WTC11 (cell line): ENCODE measurements around the gene GADD45GIP1. TPM values are rescaled to one million over a fixed set of nuclear protein-coding genes. Genes with fewer than 3 reads are reported as not detected.

Experiments
- ATAC-seq: fragments of 200-7000 bp; cut with Tn5 transposase; 2 replicates; pipeline ENCODE4 v1.10.0; 2021; ENCODE audit warnings: mild to moderate bottlenecking, moderate library complexity
- CTCF ChIA-PET: fragments of 300-600 bp; sonication (Branson Sonifier 250); formaldehyde crosslinking; loops from one replicate; lab custom pipeline; 2021; ENCODE audit warnings: antibody characterized with exemption; lab: Charles Lee
- POLR2A ChIA-PET: fragments of 350-600 bp; sonication (Branson Sonifier 250); formaldehyde crosslinking; loops from one replicate; lab custom pipeline; 2021; ENCODE audit warnings: antibody characterized with exemption; lab: Charles Lee
- DNase-seq: peaks from one replicate; pipeline ENCODE4 v3.0.0; 2021; ENCODE audit warnings: low spot score
- H3K27ac Mint-ChIP-seq: 2 replicates; pipeline ENCODE4 v1.8.0; 2021; ENCODE audit warnings: mixed read lengths
- H3K27me3 Mint-ChIP-seq: 2 replicates; pipeline ENCODE4 v1.8.0; 2021; ENCODE audit warnings: low read depth, mild to moderate bottlenecking, moderate library complexity, mixed read lengths
- H3K36me3 Mint-ChIP-seq: 2 replicates; pipeline ENCODE4 v1.8.0; 2021; ENCODE audit warnings: mixed read lengths
- H3K4me1 Mint-ChIP-seq: 2 replicates; pipeline ENCODE4 v1.8.0; 2022; ENCODE audit warnings: mixed read lengths
- H3K4me3 Mint-ChIP-seq: 2 replicates; pipeline ENCODE4 v1.8.0; 2021; ENCODE audit warnings: mild to moderate bottlenecking, moderate library complexity, mixed read lengths
- H3K9me3 Mint-ChIP-seq: 2 replicates; pipeline ENCODE4 v1.8.0; 2021; ENCODE audit warnings: mixed read lengths
- ARID4B ChIP-seq: sonication (generic); formaldehyde crosslinking; IDR thresholded peaks from 2 replicates; pipeline ENCODE4 v1.8.0; 2023; ENCODE audit warnings: missing genetic modification reagents, mild to moderate bottlenecking, borderline replicate concordance
- KAT7 ChIP-seq: sonication (generic); formaldehyde crosslinking; IDR thresholded peaks from 2 replicates; pipeline ENCODE4 v1.8.1; 2023; ENCODE audit warnings: missing genetic modification reagents, mild to moderate bottlenecking, borderline replicate concordance
- PRRX2 ChIP-seq: fragments of 250-450 bp; sonication (Bioruptor Pico); IDR thresholded peaks from 2 replicates; pipeline ENCODE4 v1.8.0; 2021; ENCODE audit warnings: mild to moderate bottlenecking
- RORB ChIP-seq: fragments of 250-450 bp; sonication (Bioruptor Pico); IDR thresholded peaks from 2 replicates; pipeline ENCODE4 v1.9.0; 2021; ENCODE audit warnings: mild to moderate bottlenecking
- SOX15 ChIP-seq: fragments of 250-450 bp; sonication (Bioruptor Pico); IDR thresholded peaks from 2 replicates; pipeline ENCODE4 v1.9.0; 2021; ENCODE audit warnings: mild to moderate bottlenecking
- SP1 ChIP-seq: sonication (generic); formaldehyde crosslinking; conservative IDR thresholded peaks from 2 replicates; pipeline ENCODE4 v1.8.1; 2022; ENCODE audit warnings: missing genetic modification reagents
- TEAD1 ChIP-seq: sonication (generic); formaldehyde crosslinking; IDR thresholded peaks from 2 replicates; pipeline ENCODE4 v1.8.0; 2022; ENCODE audit warnings: mild to moderate bottlenecking, missing genetic modification reagents
- TEAD4 ChIP-seq: sonication (generic); formaldehyde crosslinking; IDR thresholded peaks from 2 replicates; pipeline ENCODE4 v1.8.0; 2022; ENCODE audit warnings: mild to moderate bottlenecking, missing genetic modification reagents
- TP53 ChIP-seq: sonication (generic); formaldehyde crosslinking; IDR thresholded peaks from 2 replicates; pipeline ENCODE4 v1.8.1; 2023; ENCODE audit warnings: mild to moderate bottlenecking, missing genetic modification reagents
- ZNF263 ChIP-seq: sonication (generic); formaldehyde crosslinking; IDR thresholded peaks from 2 replicates; pipeline ENCODE4 v1.8.1; 2022; ENCODE audit warnings: low read depth, mild to moderate bottlenecking, moderate library complexity, missing genetic modification reagents
- ZNF281 ChIP-seq: sonication (generic); formaldehyde crosslinking; IDR thresholded peaks from 2 replicates; pipeline ENCODE4 v1.8.0; 2023; ENCODE audit warnings: mild to moderate bottlenecking, missing genetic modification reagents
- ZNF396 ChIP-seq: fragments of 250-450 bp; sonication (Bioruptor Pico); IDR thresholded peaks from 2 replicates; pipeline ENCODE4 v1.8.0; 2021; ENCODE audit warnings: mild to moderate bottlenecking, moderate library complexity, borderline replicate concordance
- total RNA-seq: library from RNA; stranded (reverse); gene quantifications from 3 replicates; pipeline ENCODE4 v1.2.3, GENCODE V29; 2021
- TF ChIP-seq, protein P1 (sequence below): sonication (generic); formaldehyde crosslinking; IDR thresholded peaks from 2 replicates; pipeline ENCODE4 v1.8.0; 2022; ENCODE audit warnings: mild to moderate bottlenecking, missing genetic modification reagents
- TF ChIP-seq, protein P2 (sequence below): fragments of 250-450 bp; sonication (Bioruptor Pico); IDR thresholded peaks from 2 replicates; pipeline ENCODE4 v1.8.0; 2021; ENCODE audit warnings: mild to moderate bottlenecking
- TF ChIP-seq, protein P3 (sequence below): fragments of 250-450 bp; sonication (Bioruptor Pico); IDR thresholded peaks from 2 replicates; pipeline ENCODE4 v1.9.0; 2021; ENCODE audit warnings: mild to moderate bottlenecking, borderline replicate concordance
- TF ChIP-seq, protein P4 (sequence below): sonication (generic); formaldehyde crosslinking; IDR thresholded peaks from 2 replicates; pipeline ENCODE4 v1.8.1; 2022; ENCODE audit warnings: mild to moderate bottlenecking, missing genetic modification reagents, moderate library complexity, borderline replicate concordance

GADD45GIP1 gene
- total RNA-seq, 1 experiment from 2014 or later = 54.4 TPM

DNA sequence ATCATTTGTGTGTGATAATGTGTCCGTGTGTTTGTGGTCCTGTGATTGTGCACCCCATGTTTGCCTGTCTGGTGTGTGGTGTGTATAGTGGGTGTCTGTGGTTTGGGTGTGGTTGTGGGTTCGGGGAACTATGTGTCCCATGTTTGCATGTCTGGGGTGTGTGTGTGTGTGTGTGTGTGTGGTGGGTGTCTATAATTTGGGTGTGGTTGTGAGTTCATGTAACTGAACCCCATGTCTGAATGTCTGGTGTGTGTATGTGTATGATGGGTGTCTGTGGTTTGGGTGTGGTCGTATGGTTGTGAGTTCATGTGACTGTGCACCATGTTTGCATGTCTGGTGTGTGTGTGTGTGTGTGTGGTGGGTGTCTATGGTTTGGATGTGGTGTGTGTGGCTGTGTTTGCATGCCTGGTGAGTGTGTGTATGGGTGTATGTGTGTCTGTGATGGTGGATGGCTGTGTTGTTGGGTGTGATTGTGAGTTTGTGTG is 27.2 kb upstream of the GADD45GIP1 start:
- H3K27me3 Mint-ChIP-seq = peaks cover 35% of the 10 kb centered on the region
- H3K27ac Mint-ChIP-seq = no peak overlapping the region
- H3K36me3 Mint-ChIP-seq = no peaks in the 10 kb centered on the region
- H3K4me3 Mint-ChIP-seq = no peak overlapping the region
- CTCF ChIA-PET = interaction anchor here (0.5 to 4.6 kb wide), 13 partner anchors 19 to 120 kb away, joined by 3 to 66 read pairs (median 4); no protein-coding TSS in a partner anchor
- no peak for TF ChIP-seq SP1 (CRISPR knock-in tag)
- no peak for TF ChIP-seq TEAD4 (CRISPR knock-in tag)
- TF ChIP-seq PRRX2 = no peak
- no peak for TF ChIP-seq ZNF396 (CRISPR knock-in tag)
- TF ChIP-seq SOX15 = no peak
- TF ChIP-seq, protein P1, sequence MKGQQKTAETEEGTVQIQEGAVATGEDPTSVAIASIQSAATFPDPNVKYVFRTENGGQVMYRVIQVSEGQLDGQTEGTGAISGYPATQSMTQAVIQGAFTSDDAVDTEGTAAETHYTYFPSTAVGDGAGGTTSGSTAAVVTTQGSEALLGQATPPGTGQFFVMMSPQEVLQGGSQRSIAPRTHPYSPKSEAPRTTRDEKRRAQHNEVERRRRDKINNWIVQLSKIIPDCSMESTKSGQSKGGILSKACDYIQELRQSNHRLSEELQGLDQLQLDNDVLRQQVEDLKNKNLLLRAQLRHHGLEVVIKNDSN (CRISPR knock-in tag) = no peak
- TF ChIP-seq KAT7 (CRISPR knock-in tag) = no peak
- TF ChIP-seq TEAD1 (CRISPR knock-in tag) = no peak
- TF ChIP-seq ZNF281 (CRISPR knock-in tag) = no peak
- no peak for TF ChIP-seq RORB
- TF ChIP-seq ZNF263 (CRISPR knock-in tag) = no peak
- TF ChIP-seq, protein P2, sequence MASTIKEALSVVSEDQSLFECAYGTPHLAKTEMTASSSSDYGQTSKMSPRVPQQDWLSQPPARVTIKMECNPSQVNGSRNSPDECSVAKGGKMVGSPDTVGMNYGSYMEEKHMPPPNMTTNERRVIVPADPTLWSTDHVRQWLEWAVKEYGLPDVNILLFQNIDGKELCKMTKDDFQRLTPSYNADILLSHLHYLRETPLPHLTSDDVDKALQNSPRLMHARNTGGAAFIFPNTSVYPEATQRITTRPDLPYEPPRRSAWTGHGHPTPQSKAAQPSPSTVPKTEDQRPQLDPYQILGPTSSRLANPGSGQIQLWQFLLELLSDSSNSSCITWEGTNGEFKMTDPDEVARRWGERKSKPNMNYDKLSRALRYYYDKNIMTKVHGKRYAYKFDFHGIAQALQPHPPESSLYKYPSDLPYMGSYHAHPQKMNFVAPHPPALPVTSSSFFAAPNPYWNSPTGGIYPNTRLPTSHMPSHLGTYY (CRISPR knock-in tag) = no peak
- TF ChIP-seq, protein P3, sequence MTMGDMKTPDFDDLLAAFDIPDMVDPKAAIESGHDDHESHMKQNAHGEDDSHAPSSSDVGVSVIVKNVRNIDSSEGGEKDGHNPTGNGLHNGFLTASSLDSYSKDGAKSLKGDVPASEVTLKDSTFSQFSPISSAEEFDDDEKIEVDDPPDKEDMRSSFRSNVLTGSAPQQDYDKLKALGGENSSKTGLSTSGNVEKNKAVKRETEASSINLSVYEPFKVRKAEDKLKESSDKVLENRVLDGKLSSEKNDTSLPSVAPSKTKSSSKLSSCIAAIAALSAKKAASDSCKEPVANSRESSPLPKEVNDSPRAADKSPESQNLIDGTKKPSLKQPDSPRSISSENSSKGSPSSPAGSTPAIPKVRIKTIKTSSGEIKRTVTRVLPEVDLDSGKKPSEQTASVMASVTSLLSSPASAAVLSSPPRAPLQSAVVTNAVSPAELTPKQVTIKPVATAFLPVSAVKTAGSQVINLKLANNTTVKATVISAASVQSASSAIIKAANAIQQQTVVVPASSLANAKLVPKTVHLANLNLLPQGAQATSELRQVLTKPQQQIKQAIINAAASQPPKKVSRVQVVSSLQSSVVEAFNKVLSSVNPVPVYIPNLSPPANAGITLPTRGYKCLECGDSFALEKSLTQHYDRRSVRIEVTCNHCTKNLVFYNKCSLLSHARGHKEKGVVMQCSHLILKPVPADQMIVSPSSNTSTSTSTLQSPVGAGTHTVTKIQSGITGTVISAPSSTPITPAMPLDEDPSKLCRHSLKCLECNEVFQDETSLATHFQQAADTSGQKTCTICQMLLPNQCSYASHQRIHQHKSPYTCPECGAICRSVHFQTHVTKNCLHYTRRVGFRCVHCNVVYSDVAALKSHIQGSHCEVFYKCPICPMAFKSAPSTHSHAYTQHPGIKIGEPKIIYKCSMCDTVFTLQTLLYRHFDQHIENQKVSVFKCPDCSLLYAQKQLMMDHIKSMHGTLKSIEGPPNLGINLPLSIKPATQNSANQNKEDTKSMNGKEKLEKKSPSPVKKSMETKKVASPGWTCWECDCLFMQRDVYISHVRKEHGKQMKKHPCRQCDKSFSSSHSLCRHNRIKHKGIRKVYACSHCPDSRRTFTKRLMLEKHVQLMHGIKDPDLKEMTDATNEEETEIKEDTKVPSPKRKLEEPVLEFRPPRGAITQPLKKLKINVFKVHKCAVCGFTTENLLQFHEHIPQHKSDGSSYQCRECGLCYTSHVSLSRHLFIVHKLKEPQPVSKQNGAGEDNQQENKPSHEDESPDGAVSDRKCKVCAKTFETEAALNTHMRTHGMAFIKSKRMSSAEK (CRISPR knock-in tag) = no peak
- no peak for TF ChIP-seq ARID4B
- no peak for TF ChIP-seq TP53
- TF ChIP-seq, protein P4, sequence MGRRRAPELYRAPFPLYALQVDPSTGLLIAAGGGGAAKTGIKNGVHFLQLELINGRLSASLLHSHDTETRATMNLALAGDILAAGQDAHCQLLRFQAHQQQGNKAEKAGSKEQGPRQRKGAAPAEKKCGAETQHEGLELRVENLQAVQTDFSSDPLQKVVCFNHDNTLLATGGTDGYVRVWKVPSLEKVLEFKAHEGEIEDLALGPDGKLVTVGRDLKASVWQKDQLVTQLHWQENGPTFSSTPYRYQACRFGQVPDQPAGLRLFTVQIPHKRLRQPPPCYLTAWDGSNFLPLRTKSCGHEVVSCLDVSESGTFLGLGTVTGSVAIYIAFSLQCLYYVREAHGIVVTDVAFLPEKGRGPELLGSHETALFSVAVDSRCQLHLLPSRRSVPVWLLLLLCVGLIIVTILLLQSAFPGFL (CRISPR knock-in tag) = no peak
- POLR2A ChIA-PET = no interaction called here
- DNase-seq = no peak
- no peak for ATAC-seq
- peaks cover 6% of the 10 kb centered on the region; the same call in 1 of the 2 replicates for H3K4me1 Mint-ChIP-seq
- no peaks in the 10 kb centered on the region for H3K9me3 Mint-ChIP-seq
